ENCODE data around the gene PRKCQ. TPM values are rescaled to one million over a fixed set of nuclear protein-coding genes. Genes with fewer than 3 reads are reported as not detected.

PRKCQ gene
- total and polyA plus RNA-seq, 7 donors = 6.6 to 76.3 (median 33.8) TPM

GRCh38 chr10:6536102-6536501 lies 44.0 kb downstream of the PRKCQ start:
- Histone ChIP-seq H3K9me3 (no peaks in the 10 kb centered on the region), H3K4me1 (no peaks in the 10 kb centered on the region), H3K27ac (no peak overlapping the region), H3K27me3 (ENCODE audit: insufficient read depth in 3 of 3, low read length in 2 of 3) (no peaks in the 10 kb centered on the region), H3K4me3 (no peak overlapping the region), H3K36me3 (ENCODE audit: insufficient read depth in 1 of 2, low read depth in 1 of 2) (no peaks in the 10 kb centered on the region)
- DNase-seq = no peak
- TF ChIP-seq CTCF (IDR thresholded peaks at IDR 0.05) = no peak
- ATAC-seq = no peak
- 63 to 67% (median 66%) methylated on average over 3 of the region's 3 CpGs for WGBS, 3 donors
- intact Hi-C loops (cut with DNase I) = no loop called here

DNA sequence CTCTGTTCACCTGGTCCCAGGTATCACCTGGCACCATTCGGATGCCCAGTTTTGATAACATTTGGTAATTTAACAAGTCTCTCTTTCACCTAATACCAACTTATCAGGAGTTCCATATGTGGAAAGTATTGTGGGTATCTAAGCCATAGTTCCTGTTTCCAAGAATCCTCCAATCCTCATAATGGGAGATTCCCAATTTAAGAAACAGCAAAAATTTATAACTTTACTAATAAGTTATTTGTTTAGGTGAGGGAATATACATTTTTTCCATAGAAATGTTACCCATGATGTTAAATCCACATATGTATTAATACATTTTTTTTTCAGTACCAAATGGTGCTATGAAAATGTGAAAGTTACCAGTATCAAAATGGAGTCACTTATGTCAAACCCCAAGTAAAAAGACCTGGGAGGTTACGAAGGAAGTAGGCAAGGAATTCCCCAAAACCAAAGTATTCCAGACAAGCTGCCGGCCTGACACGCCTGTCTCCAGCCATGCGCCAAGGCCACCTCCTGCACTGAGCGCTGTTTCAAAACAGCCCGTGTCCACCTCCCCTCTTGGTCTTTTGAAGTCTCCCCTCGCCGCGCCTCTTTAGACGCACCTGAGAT lies 44.8 kb downstream of the PRKCQ start:
- DNase-seq = no peak
- Histone ChIP-seq H3K4me3 (no peak overlapping the region), H3K4me1 (no peaks in the 10 kb centered on the region), H3K36me3 (ENCODE audit: insufficient read depth in 1 of 2, low read depth in 1 of 2) (no peaks in the 10 kb centered on the region), H3K27me3 (ENCODE audit: insufficient read depth in 3 of 3, low read length in 2 of 3) (no peaks in the 10 kb centered on the region), H3K27ac (no peak overlapping the region), H3K9me3 (no peaks in the 10 kb centered on the region)
- ATAC-seq = no peak
- no peak for TF ChIP-seq CTCF (IDR thresholded peaks at IDR 0.05)
- 96 to 98% (median 96%) methylated on average over 11 of the region's 11 CpGs for WGBS, 3 donors
- intact Hi-C loops (cut with DNase I) = no loop called here

- DNase-seq (no peak), ATAC-seq (no peak)
- no peak overlapping the region for H3K4me3 ChIP-seq
- no peak for TF ChIP-seq CTCF (IDR thresholded peaks at IDR 0.05)
- no peaks in the 10 kb centered on the region for H3K36me3 ChIP-seq (ENCODE audit: insufficient read depth in 1 of 2, low read depth in 1 of 2)
- no peaks in the 10 kb centered on the region for H3K9me3 ChIP-seq
- 89 to 95% (median 92%) methylated on average over 5 of the region's 5 CpGs for WGBS, 3 donors
- H3K27me3 ChIP-seq (ENCODE audit: insufficient read depth in 3 of 3, low read length in 2 of 3) = no peaks in the 10 kb centered on the region
- H3K27ac ChIP-seq = no peak overlapping the region
- no peaks in the 10 kb centered on the region for H3K4me1 ChIP-seq
- intact Hi-C loops (cut with DNase I) = no loop called here
Observed at GRCh38 chr10:6532321-6532720, 47.8 kb downstream of the PRKCQ start.

DNA sequence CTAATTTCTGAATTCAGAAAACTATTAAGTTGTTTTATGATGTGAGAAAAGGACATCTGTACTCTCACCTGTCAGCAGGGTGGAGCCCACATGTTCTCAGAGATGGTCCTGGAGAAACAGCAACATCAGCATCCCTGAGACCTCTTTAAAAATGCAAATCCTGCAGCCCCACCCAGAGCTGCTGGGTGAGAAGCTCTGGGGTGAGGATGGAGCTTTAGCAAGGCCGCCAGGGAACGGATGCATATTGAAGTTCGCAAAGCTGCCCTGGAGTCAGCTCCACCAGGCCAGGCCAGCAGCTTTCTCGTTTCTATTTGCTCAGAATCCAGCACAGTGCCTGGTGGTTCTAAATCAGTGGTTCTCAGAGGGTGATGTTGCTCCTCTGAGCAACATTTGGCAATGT lies 49.1 kb downstream of the PRKCQ start:
- Histone ChIP-seq H3K36me3 (ENCODE audit: insufficient read depth in 1 of 2, low read depth in 1 of 2) (no peaks in the 10 kb centered on the region), H3K4me1 (no peaks in the 10 kb centered on the region), H3K4me3 (no peak overlapping the region), H3K27me3 (ENCODE audit: insufficient read depth in 3 of 3, low read length in 2 of 3) (no peaks in the 10 kb centered on the region), H3K9me3 (no peaks in the 10 kb centered on the region), H3K27ac (no peak overlapping the region)
- intact Hi-C loops (cut with DNase I) = no loop called here
- DNase-seq = no peak
- WGBS, 3 donors = 72 to 82% (median 74%) methylated on average over 4 of the region's 4 CpGs
- ATAC-seq = no peak
- TF ChIP-seq CTCF (IDR thresholded peaks at IDR 0.05) = no peak

DNA sequence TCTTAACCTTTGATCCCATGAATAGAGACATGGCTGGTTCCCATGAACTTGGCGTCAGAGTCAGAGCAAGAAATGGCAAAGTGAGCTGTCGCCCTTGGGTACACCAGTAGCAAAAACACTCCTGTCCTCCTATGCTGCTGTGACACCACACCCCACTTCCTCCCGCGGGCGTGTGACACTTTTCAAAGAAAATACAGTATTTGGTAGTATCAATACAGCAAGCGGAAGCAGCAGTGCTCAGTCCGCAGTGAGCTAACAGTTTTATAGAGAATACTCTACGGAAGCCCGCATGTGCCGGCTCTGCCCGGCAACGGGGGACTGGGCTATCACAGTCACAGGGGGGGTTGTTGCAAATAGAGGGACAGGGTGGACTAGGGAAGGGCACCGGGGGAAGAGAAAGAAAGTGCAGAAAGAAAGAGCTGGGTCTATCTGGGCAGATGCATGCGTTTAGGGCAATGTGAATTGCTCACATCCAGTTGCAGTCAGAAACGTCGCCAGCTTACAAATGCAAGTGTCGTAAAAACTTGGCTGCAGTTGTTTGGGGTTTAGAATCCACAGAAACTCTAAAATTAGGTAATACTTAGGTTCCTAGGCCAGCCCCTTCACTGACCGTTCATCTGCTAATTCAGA lies 49.8 kb downstream of the PRKCQ start:
- Histone ChIP-seq H3K4me3 (no peak overlapping the region), H3K36me3 (ENCODE audit: insufficient read depth in 1 of 2, low read depth in 1 of 2) (no peaks in the 10 kb centered on the region), H3K27me3 (ENCODE audit: insufficient read depth in 3 of 3, low read length in 2 of 3) (no peaks in the 10 kb centered on the region), H3K9me3 (no peaks in the 10 kb centered on the region), H3K27ac (no peak overlapping the region), H3K4me1 (no peaks in the 10 kb centered on the region)
- no peak for TF ChIP-seq CTCF (IDR thresholded peaks at IDR 0.05)
- DNase-seq (no peak), ATAC-seq (peak in 1 of 4 donors; percentile 9)
- 81 to 89% (median 81%) methylated on average over 18 of the region's 18 CpGs for WGBS, 3 donors
- intact Hi-C loops (cut with DNase I) = no loop called here
